VCaP (cell line): ENCODE results near the gene ATOH1.

Experiments
- H3K27ac ChIP-seq: fragments of 450-650 bp; 2 replicates; pipeline ENCODE4 v1.5.1; 2017
- TF ChIP-seq, protein P1 (sequence below): fragments of 450-650 bp; conservative IDR thresholded peaks from 2 replicates; pipeline ENCODE4 v1.5.1; 2017; ENCODE audit warnings: mild to moderate bottlenecking, moderate library complexity

Gene ATOH1

GRCh38 chr4:93827272-93827947 is 1.1 kb upstream of the ATOH1 start:
- TF ChIP-seq, protein P1, sequence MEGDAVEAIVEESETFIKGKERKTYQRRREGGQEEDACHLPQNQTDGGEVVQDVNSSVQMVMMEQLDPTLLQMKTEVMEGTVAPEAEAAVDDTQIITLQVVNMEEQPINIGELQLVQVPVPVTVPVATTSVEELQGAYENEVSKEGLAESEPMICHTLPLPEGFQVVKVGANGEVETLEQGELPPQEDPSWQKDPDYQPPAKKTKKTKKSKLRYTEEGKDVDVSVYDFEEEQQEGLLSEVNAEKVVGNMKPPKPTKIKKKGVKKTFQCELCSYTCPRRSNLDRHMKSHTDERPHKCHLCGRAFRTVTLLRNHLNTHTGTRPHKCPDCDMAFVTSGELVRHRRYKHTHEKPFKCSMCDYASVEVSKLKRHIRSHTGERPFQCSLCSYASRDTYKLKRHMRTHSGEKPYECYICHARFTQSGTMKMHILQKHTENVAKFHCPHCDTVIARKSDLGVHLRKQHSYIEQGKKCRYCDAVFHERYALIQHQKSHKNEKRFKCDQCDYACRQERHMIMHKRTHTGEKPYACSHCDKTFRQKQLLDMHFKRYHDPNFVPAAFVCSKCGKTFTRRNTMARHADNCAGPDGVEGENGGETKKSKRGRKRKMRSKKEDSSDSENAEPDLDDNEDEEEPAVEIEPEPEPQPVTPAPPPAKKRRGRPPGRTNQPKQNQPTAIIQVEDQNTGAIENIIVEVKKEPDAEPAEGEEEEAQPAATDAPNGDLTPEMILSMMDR: no peak
- H3K27ac ChIP-seq: no peak overlapping the region

- H3K27ac ChIP-seq: peak overlapping the region; percentile 37; the same call in 1 of the 2 replicates
- TF ChIP-seq, protein P1: no peak
Measured at GRCh38 chr4:93828995-93829819, 654 bp downstream of the ATOH1 start.

DNA sequence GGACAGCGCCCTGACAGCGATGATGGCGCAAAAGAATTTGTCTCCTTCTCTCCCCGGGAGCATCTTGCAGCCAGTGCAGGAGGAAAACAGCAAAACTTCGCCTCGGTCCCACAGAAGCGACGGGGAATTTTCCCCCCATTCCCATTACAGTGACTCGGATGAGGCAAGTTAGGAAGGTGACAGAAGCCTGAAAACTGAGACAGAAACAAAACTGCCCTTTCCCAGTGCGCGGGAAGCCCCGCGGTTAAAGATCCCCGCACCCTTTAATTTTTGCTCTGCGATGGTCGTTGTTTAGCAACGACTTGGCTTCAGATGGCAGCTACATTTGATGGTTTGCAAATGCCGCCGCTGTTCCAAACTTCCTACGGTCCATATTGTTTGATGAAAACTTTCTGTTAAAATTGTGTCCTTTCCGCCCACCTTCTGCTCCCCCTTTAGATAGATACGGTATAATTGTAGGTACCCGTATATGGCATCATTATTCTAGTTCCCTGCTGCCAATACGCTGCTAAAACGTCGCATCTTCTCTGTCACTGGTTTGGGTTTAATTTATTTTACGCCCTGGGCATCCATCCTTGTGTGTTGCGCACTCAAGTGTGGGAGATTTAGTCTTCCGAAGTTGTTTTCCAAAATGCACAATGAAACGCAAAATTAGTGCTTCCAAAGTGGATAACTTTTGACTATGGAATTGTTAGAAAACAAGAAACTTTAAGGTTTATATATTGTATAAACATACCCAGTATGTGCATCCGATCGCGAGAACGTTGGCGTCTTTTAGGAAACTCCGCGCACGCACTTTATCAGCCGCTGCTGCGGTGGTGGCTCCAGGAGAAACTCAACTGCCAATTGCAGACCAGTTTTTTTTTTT is 1.5 kb downstream of the ATOH1 start:
- TF ChIP-seq, protein P1: no peak
- H3K27ac ChIP-seq: peak overlapping the region; percentile 91; the same call in 1 of the 2 replicates

DNA sequence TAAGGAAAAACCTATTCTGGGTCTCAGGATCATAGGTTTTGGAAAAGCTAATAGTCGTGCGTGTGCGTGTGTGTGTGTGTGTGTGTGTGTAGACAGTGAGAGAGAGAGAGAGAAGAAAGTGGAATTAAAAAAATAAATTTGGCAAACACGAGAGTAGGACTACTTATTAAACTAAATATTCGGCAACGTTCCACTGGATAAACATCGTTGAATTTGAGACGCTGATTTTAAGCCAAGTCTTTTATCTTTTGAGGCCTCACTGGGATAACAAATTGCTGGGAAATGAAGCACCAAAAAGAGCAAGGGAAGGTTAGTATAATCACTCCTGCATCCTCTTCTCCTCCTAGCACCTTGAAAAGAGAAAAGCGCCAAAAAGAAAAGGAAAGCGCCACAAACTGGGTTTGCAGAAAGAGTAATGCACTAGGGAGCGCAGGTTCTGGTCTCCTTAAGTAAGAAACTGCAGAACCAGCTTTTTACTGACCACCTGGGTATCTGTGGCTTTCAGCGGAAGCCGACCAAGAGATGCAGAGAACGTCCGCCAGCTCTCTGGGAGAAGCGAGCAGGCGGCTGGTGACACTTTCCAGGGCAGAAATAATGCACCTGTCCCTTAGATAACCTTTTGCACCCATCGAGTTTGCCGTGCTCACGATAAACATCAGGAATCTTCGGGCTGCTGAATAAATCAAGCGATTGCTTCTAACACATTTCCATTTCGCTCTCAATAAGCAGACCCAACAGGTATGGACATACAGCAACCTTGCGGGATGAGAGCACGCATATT is 3.4 kb downstream of the ATOH1 start:
- TF ChIP-seq, protein P1: no peak
- H3K27ac ChIP-seq: peak overlapping the region; percentile 91

DNA sequence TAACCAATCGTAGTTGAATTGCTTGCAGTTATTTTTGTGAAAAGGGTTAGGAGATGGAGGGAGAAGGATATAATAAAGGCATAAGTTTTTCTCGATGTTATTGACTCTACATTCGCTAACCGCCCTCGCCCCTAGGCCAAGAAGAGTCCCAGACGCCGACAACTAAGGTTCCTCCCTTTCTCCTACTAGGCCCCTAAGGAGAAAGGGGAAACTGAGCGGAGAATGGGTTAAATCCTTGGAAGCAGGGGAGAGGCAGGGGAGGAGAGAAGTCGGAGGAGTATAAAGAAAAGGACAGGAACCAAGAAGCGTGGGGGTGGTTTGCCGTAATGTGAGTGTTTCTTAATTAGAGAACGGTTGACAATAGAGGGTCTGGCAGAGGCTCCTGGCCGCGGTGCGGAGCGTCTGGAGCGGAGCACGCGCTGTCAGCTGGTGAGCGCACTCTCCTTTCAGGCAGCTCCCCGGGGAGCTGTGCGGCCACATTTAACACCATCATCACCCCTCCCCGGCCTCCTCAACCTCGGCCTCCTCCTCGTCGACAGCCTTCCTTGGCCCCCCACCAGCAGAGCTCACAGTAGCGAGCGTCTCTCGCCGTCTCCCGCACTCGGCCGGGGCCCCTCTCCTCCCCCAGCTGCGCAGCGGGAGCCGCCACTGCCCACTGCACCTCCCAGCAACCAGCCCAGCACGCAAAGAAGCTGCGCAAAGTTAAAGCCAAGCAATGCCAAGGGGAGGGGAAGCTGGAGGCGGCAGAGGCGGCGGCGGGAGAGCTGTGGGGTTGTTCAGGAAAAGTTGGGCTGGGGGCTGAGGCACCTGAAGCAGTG is 5.9 kb downstream of the ATOH1 start:
- H3K27ac ChIP-seq: peak overlapping the region; percentile 91; the same call in 1 of the 2 replicates
- TF ChIP-seq, protein P1: no peak

GRCh38 chr4:93835929-93836328 is 7.4 kb downstream of the ATOH1 start:
- TF ChIP-seq, protein P1: no peak
- H3K27ac ChIP-seq: no peak overlapping the region
